Spleen (tissue), 11 donors: Measurements from ENCODE around the gene TNFRSF18. TPM values are rescaled to one million over a fixed set of nuclear protein-coding genes. Genes with fewer than 3 reads are reported as not detected.

Source experiments
- DNase-seq: peaks from one replicate; pipeline ENCODE4 v3.0.0-alpha.2; 2020
- H3K27ac ChIP-seq, 8 donors: fragments of 200-600 bp; sonication (generic) in 7 of 8; 1 replicate in 4 of 8; 2 replicates in 4 of 8; pipeline versions ENCODE4 v1.5.0 to v1.8.0; 2016 to 2021; ENCODE audit warnings: inconsistent platforms in 4 of 8, mild to moderate bottlenecking in 4 of 8, moderate library complexity in 1 of 8
- H3K27me3 ChIP-seq, 7 donors: fragments of 200-600 bp; sonication (generic) in 6 of 7; replicated peaks in 1 of 7; 1 replicate in 4 of 7; 2 replicates in 3 of 7; pipeline versions ENCODE4 v1.5.0 to v1.8.0; 2016 to 2021; ENCODE audit warnings: inconsistent platforms in 3 of 7, mild to moderate bottlenecking in 1 of 7
- H3K36me3 ChIP-seq, 6 donors: fragments of 200-600 bp; sonication (generic) in 5 of 6; 1 replicate in 4 of 6; 2 replicates in 2 of 6; pipeline versions ENCODE4 v1.5.0 to v1.8.0; 2016 to 2021; ENCODE audit warnings: inconsistent platforms in 2 of 6
- H3K4me1 ChIP-seq, 6 donors: fragments of 200-600 bp; sonication (generic) in 5 of 6; 1 replicate in 3 of 6; 2 replicates in 3 of 6; pipeline versions ENCODE4 v1.5.0 to v1.8.0; 2016 to 2021; ENCODE audit warnings: inconsistent platforms in 3 of 6
- H3K4me3 ChIP-seq, 8 donors: fragments of 200-600 bp; sonication (generic) in 7 of 8; 1 replicate in 4 of 8; 2 replicates in 4 of 8; pipeline versions ENCODE4 v1.5.0 to v1.8.0; 2016 to 2021; ENCODE audit warnings: inconsistent platforms in 4 of 8, mild to moderate bottlenecking in 4 of 8, moderate library complexity in 2 of 8
- H3K9me3 ChIP-seq, 8 donors: fragments of 200-600 bp; sonication (generic) in 7 of 8; 1 replicate in 4 of 8; 2 replicates in 4 of 8; pipeline versions ENCODE4 v1.5.0 to v1.8.0; 2016 to 2021; ENCODE audit warnings: inconsistent platforms in 4 of 8
- CTCF ChIP-seq, 11 experiments: fragments of 200-600 bp in 7 of 11; fragments of 450-650 bp in 4 of 11; sonication (generic) in 4 of 11; IDR thresholded peaks in 8 of 11; conservative IDR thresholded peaks in 3 of 11; 1 replicate in 7 of 11; 2 replicates in 4 of 11; pipeline versions ENCODE4 v1.4.0 to v1.8.0; 2016 to 2021; ENCODE audit warnings: antibody characterized with exemption in 11 of 11, inconsistent platforms in 4 of 11, mild to moderate bottlenecking in 1 of 11
- POLR2A ChIP-seq, 3 donors: fragments of 450-650 bp; IDR thresholded peaks; one replicate each; pipeline ENCODE4 v1.5.1; 2017; ENCODE audit warnings: antibody characterized with exemption in 3 of 3, mild to moderate bottlenecking in 1 of 3
- POLR2AphosphoS5 ChIP-seq, 3 donors: sonication (generic); formaldehyde crosslinking; IDR thresholded peaks; one replicate each; pipeline ENCODE4 v1.5.1; 2017; ENCODE audit warnings: antibody characterized with exemption in 3 of 3
- WGBS, 5 donors: extraction: QIAGEN DNeasy Blood & Tissue Kit in 3 of 5; methylation state at CpG; one replicate each; pipeline versions ENCODE4 v1.1.5 to v1.1.7; 2013 to 2018; 5-methylcytosine and 5-hydroxymethylcytosine counted together
- intact Hi-C: fragments of 100-400 bp; cut with DNase I; formaldehyde crosslinking; loops from one replicate; pipeline ENCODE4 v1.15.0; 2023; ENCODE audit warnings: low total_unique reads
- polyA plus RNA-seq, 3 donors: library from polyadenylated mRNA; stranded (reverse); fragments of 200-250 nt; gene quantifications; one replicate each; pipeline ENCODE4 v1.2.1, GENCODE V29; 2013
- total RNA-seq, 7 donors: library from RNA; depleted of rRNA in 3 of 7; stranded (reverse); fragments of >200 nt in 3 of 7; fragmentation: NEBNext Ultra II Directional in 4 of 7; extraction: Animal tissue kit (Norgen Biotek cat#: 25700) in 4 of 7; gene quantifications; one replicate each; pipeline versions ENCODE4 v1.1.0 to v1.2.1, GENCODE V29; 2016 to 2021
- donor health status: healthy with polysubstance abuse.
- donor health status: DM: no; HTN: no; CAD: no; lungs with moderate emphysema.
- donor health status: DM: no; HTN: no; CAD: no.
- donor health status: Bipolar disorder and iron deficiency.
- donor health status: healthy.
- donor health status: DM: no; HTN: no; CAD: no.
- donor health status: DM: yes; HTN: yes; CAD: no.

Gene TNFRSF18
- total and polyA plus RNA-seq, 10 donors, result 5.2 to 16.3 (median 7.6) TPM

- Histone ChIP-seq H3K27ac (no peak overlapping the region), H3K4me3 (no peak overlapping the region), H3K4me1 (peaks cover 0 to 33% (median 8%) of the 10 kb centered on the region in 6 donors), H3K36me3 (peaks cover 0 to 100% (median 93%) of the 10 kb centered on the region in 6 donors), H3K27me3 (no peaks in the 10 kb centered on the region), H3K9me3 (no peaks in the 10 kb centered on the region)
- TF ChIP-seq POLR2AphosphoS5 (IDR thresholded peaks at IDR 0.05), result no peak
- no peak for TF ChIP-seq CTCF (IDR thresholded peaks at IDR 0.05 in 8 of 11, conservative IDR thresholded peaks at IDR 0.05 in 3 of 11)
- no peak for TF ChIP-seq POLR2A (IDR thresholded peaks at IDR 0.05)
- DNase-seq, result no peak
- intact Hi-C loops, result no loop called here
- WGBS, 5 donors, result 88 to 98% (median 94%) methylated on average over 8 to 15 of the region's 15 CpGs
Observed at GRCh38 chr1:1223321-1223720, 16.9 kb upstream of the TNFRSF18 start.

GRCh38 chr1:1222575-1223225 is 16.3 kb upstream of the TNFRSF18 start:
- 91 to 96% (median 94%) methylated on average over 42 to 44 of the region's 44 CpGs for WGBS, 5 donors
- TF ChIP-seq POLR2AphosphoS5 (IDR thresholded peaks at IDR 0.05) (peak in 2 of 3 donors; percentile 24 to 48), POLR2A (IDR thresholded peaks at IDR 0.05) (no peak)
- DNase-seq, result no peak
- Histone ChIP-seq H3K4me3 (no peak overlapping the region), H3K9me3 (no peaks in the 10 kb centered on the region), H3K27ac (peak overlapping the region in 2 of 8 donors; percentile 30 to 32), H3K4me1 (peaks cover 0 to 27% (median 6%) of the 10 kb centered on the region in 6 donors), H3K27me3 (no peaks in the 10 kb centered on the region), H3K36me3 (peaks cover 0 to 100% (median 93%) of the 10 kb centered on the region in 6 donors)
- intact Hi-C loops, result no loop called here

- no peak for TF ChIP-seq POLR2A (IDR thresholded peaks at IDR 0.05)
- TF ChIP-seq POLR2AphosphoS5 (IDR thresholded peaks at IDR 0.05), result no peak
- TF ChIP-seq CTCF (IDR thresholded peaks at IDR 0.05 in 8 of 11, conservative IDR thresholded peaks at IDR 0.05 in 3 of 11), result no peak
- Histone ChIP-seq H3K27ac (peak overlapping the region in 2 of 8 donors; percentile 30 to 32), H3K27me3 (no peaks in the 10 kb centered on the region), H3K36me3 (peaks cover 0 to 100% (median 93%) of the 10 kb centered on the region in 6 donors), H3K9me3 (no peaks in the 10 kb centered on the region), H3K4me3 (no peak overlapping the region), H3K4me1 (peaks cover 0 to 22% (median 3%) of the 10 kb centered on the region in 6 donors)
- intact Hi-C loops, result no loop called here
- 79 to 91% (median 89%) methylated on average over 25 to 30 of the region's 30 CpGs for WGBS, 5 donors
- DNase-seq, result no peak
Observed at GRCh38 chr1:1221887-1222574, 15.6 kb upstream of the TNFRSF18 start.

DNA sequence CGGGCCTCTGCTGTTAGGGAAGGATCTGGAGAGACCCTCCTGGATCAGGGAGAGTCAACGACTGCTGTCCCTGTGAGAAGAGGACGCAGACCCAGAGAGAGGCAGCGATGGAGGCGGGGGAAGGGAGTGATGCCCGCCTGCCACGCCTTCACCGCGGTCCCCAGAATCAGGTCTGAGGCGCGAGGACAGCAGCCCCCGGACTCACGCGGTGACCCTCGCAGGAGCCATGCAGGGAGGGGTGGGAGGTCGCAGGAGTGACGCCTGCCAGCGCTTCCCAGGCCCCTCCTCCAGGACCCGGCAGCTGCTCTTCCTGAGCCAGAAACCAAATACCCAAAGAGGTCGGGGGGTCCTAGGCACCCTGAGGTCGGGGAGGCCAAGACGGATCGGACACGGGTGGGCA is 13.8 kb upstream of the TNFRSF18 start:
- peaks cover 6 to 24% (median 12%) of the 10 kb centered on the region in 6 donors for H3K4me1 ChIP-seq
- TF ChIP-seq POLR2A (IDR thresholded peaks at IDR 0.05), result no peak
- TF ChIP-seq CTCF (IDR thresholded peaks at IDR 0.05 in 8 of 11, conservative IDR thresholded peaks at IDR 0.05 in 3 of 11), result no peak
- TF ChIP-seq POLR2AphosphoS5 (IDR thresholded peaks at IDR 0.05), result no peak
- WGBS, 5 donors, result 90 to 93% (median 92%) methylated on average over 22 to 24 of the region's 24 CpGs
- H3K27ac ChIP-seq, result peak overlapping the region in 3 of 8 donors; percentile 32 to 60 (median 50)
- H3K27me3 ChIP-seq, result no peaks in the 10 kb centered on the region
- no peak overlapping the region for H3K4me3 ChIP-seq
- no peak for DNase-seq
- H3K9me3 ChIP-seq, result no peaks in the 10 kb centered on the region
- H3K36me3 ChIP-seq, result peaks cover 0 to 99% (median 85%) of the 10 kb centered on the region in 6 donors
- intact Hi-C loops, result no loop called here
